Testis (tissue), 2 donors: ENCODE results near the gene LINC00305.

Experiments used
- CTCF ChIP-seq, 3 experiments: fragments of 450-650 bp in 2 of 3; fragments of 200-600 bp in 1 of 3; sonication (generic) in 1 of 3; IDR thresholded peaks; one replicate each; pipeline ENCODE4 v1.5.1; 2016 to 2019; ENCODE audit warnings: antibody characterized with exemption in 3 of 3, mild to moderate bottlenecking in 2 of 3, moderate library complexity in 1 of 3
- POLR2A ChIP-seq: fragments of 450-650 bp; IDR thresholded peaks from one replicate; pipeline ENCODE4 v1.6.1; 2017; ENCODE audit warnings: antibody characterized with exemption, mild to moderate bottlenecking, moderate library complexity

- TF ChIP-seq CTCF (IDR thresholded peaks at IDR 0.05): no peak
- TF ChIP-seq POLR2A: no peak
Measured at GRCh38 chr18:64053246-64053645, 95.6 kb downstream of the LINC00305 start.
